Naive thymus-derived CD4-positive, alpha-beta T cell (primary cell): ENCODE results near the gene HOXA5. TPM values are rescaled to one million over a fixed set of nuclear protein-coding genes. Genes with fewer than 3 reads are reported as not detected.

Source experiments
- ATAC-seq: fragments of 150-1000 bp; cut with Tn5 transposase; 2 replicates; pipeline ENCODE4 v1.10.0; 2021; ENCODE audit warnings: mild to moderate bottlenecking, moderate library complexity
- CTCF ChIA-PET: fragments of 350-600 bp; sonication (Branson Sonifier 250); formaldehyde crosslinking; loops from one replicate; lab custom pipeline; 2021; ENCODE audit warnings: antibody characterized with exemption; lab: Charles Lee
- POLR2A ChIA-PET: fragments of 350-600 bp; sonication (Branson Sonifier 250); formaldehyde crosslinking; loops from one replicate; lab custom pipeline; 2021; ENCODE audit warnings: antibody characterized with exemption, inconsistent platforms; lab: Charles Lee
- DNase-seq, 9 donors: peaks; one replicate each; pipeline versions ENCODE4 v3.0.0 to v3.0.0-alpha.2; 2020 to 2022; ENCODE audit warnings: mixed read lengths in 1 of 9
- H3K27ac ChIP-seq: one replicate; pipeline ENCODE4 v1.7.0; 2013; ENCODE audit warnings: mild to moderate bottlenecking, low read depth, low read length, moderate library complexity
- H3K27me3 ChIP-seq, 2 donors: one replicate each; pipeline ENCODE4 v1.7.0; 2013; ENCODE audit warnings: low read length in 2 of 2, mild to moderate bottlenecking in 2 of 2, moderate library complexity in 2 of 2; ENCODE audit not compliant: control insufficient read depth in 2 of 2, insufficient read depth in 2 of 2
- H3K36me3 ChIP-seq, 3 experiments: 1 replicate in 2 of 3; 2 replicates in 1 of 3; pipeline ENCODE4 v1.7.0; 2013; ENCODE audit warnings: low read length in 3 of 3, mild to moderate bottlenecking in 3 of 3, moderate library complexity in 1 of 3; ENCODE audit not compliant: insufficient read depth in 3 of 3, control insufficient read depth in 2 of 3
- H3K4me1 ChIP-seq, 2 donors: one replicate each; pipeline ENCODE4 v1.7.0; 2013; ENCODE audit warnings: low read length in 2 of 2, mild to moderate bottlenecking in 2 of 2, moderate library complexity in 1 of 2; ENCODE audit not compliant: control insufficient read depth in 2 of 2, insufficient read depth in 2 of 2
- H3K4me3 ChIP-seq: 2 replicates; pipeline ENCODE4 v1.7.0; 2013; ENCODE audit warnings: mild to moderate bottlenecking, low read length
- H3K9me3 ChIP-seq, 3 experiments: 1 replicate in 2 of 3; 2 replicates in 1 of 3; pipeline ENCODE4 v1.7.0; 2013; ENCODE audit warnings: low read length in 3 of 3; ENCODE audit not compliant: control insufficient read depth in 2 of 3
- H3K27ac Mint-ChIP-seq, 9 donors: one replicate each; pipeline ENCODE4 v1.8.0; 2020 to 2022; ENCODE audit warnings: mixed read lengths in 9 of 9, mild to moderate bottlenecking in 8 of 9, moderate library complexity in 5 of 9, inconsistent platforms in 2 of 9
- H3K27me3 Mint-ChIP-seq, 5 donors: one replicate each; pipeline ENCODE4 v1.8.0; 2021 to 2022; ENCODE audit warnings: mixed read lengths in 5 of 5, mild to moderate bottlenecking in 1 of 5
- H3K36me3 Mint-ChIP-seq, 5 donors: one replicate each; pipeline ENCODE4 v1.8.0; 2020 to 2022; ENCODE audit warnings: mixed read lengths in 5 of 5, mild to moderate bottlenecking in 3 of 5, inconsistent platforms in 1 of 5
- H3K4me1 Mint-ChIP-seq, 7 donors: one replicate each; pipeline ENCODE4 v1.8.0; 2020 to 2022; ENCODE audit warnings: mixed read lengths in 7 of 7, mild to moderate bottlenecking in 3 of 7, inconsistent platforms in 1 of 7
- H3K4me3 Mint-ChIP-seq, 10 donors: one replicate each; pipeline ENCODE4 v1.8.0; 2020 to 2022; ENCODE audit warnings: mild to moderate bottlenecking in 10 of 10, mixed read lengths in 10 of 10, moderate library complexity in 6 of 10, inconsistent platforms in 2 of 10
- H3K9me3 Mint-ChIP-seq, 11 donors: one replicate each; pipeline ENCODE4 v1.8.0; 2020 to 2022; ENCODE audit warnings: mixed read lengths in 11 of 11, mild to moderate bottlenecking in 4 of 11, inconsistent platforms in 1 of 11, moderate library complexity in 1 of 11
- intact Hi-C, 2 donors: fragments of 100-400 bp; cut with micrococcal nuclease; formaldehyde crosslinking; loops; one replicate each; pipeline ENCODE4 v1.15.1; 2023
- polyA plus RNA-seq, 2 donors: library from polyadenylated mRNA; unstranded; fragments of 300-500 nt; fragmentation: Illumina TruSeq; gene quantifications; one replicate each; pipeline ENCODE4 v1.2.3, GENCODE V29; 2021
- total RNA-seq, 6 experiments: library from RNA in 5 of 6; stranded (reverse) in 5 of 6; gene quantifications; 1 replicate in 5 of 6; 2 replicates in 1 of 6; pipeline ENCODE4 v1.2.3 and lab custom pipeline; 2021 to 2026

Gene HOXA5
- total and polyA plus RNA-seq, 7 experiments from 2014 or later: 0.88 to 2.2 TPM; not detected in 5

GRCh38 chr7:27158436-27159265, 15.2 kb upstream of the HOXA5 start:
- H3K4me1 ChIP-seq: peaks cover 25 to 40% of the 10 kb centered on the region in 2 donors
- no peak overlapping the region for H3K27ac ChIP-seq
- ChIA-PET CTCF (interaction anchor here (1.3 to 1.8 kb wide), 2 partner anchors 9 to 789 kb away, joined by 6 read pairs; no protein-coding TSS in a partner anchor), POLR2A (no interaction called here)
- peaks cover 0 to 3% (median 0%) of the 10 kb centered on the region in 5 donors for H3K36me3 Mint-ChIP-seq
- no peak for ATAC-seq
- peaks cover 23 to 59% (median 48%) of the 10 kb centered on the region in 7 donors for H3K4me1 Mint-ChIP-seq
- peaks cover 68 to 92% (median 84%) of the 10 kb centered on the region in 5 donors for H3K27me3 Mint-ChIP-seq
- peak in 1 of 9 donors; percentile 28 for DNase-seq
- peaks cover 41 to 61% of the 10 kb centered on the region in 2 donors for H3K27me3 ChIP-seq
- peak overlapping the region in 7 of 9 donors; percentile 15 to 81 (median 74) for H3K27ac Mint-ChIP-seq
- H3K9me3 ChIP-seq: no peaks in the 10 kb centered on the region
- H3K4me3 ChIP-seq: no peak overlapping the region
- no peaks in the 10 kb centered on the region for H3K36me3 ChIP-seq
- H3K4me3 Mint-ChIP-seq: peak overlapping the region in 9 of 10 donors; percentile 15 to 81 (median 25)
- peaks cover 0 to 7% (median 0%) of the 10 kb centered on the region in 11 donors for H3K9me3 Mint-ChIP-seq
- intact Hi-C loops: loop anchor here (1.0 to 5.0 kb wide), 5 partner anchors 10 to 1304 kb away; partner anchors contain the start of genes CBX3 (in 1 of the 2), HNRNPA2B1 (in 1 of the 2) and HOXA1 (in 1 of the 2)

GRCh38 chr7:27157702-27158431, 14.4 kb upstream of the HOXA5 start:
- Mint-ChIP-seq H3K4me1 (peaks cover 23 to 60% (median 49%) of the 10 kb centered on the region in 7 donors), H3K27ac (peak overlapping the region in 6 of 9 donors; percentile 20 to 81 (median 75)), H3K4me3 (peak overlapping the region in 9 of 10 donors; percentile 9 to 63 (median 25)), H3K9me3 (peaks cover 0 to 7% (median 0%) of the 10 kb centered on the region in 11 donors), H3K36me3 (peaks cover 0 to 3% (median 0%) of the 10 kb centered on the region in 5 donors), H3K27me3 (peaks cover 68 to 91% (median 83%) of the 10 kb centered on the region in 5 donors)
- Histone ChIP-seq H3K27me3 (peaks cover 49 to 65% of the 10 kb centered on the region in 2 donors), H3K4me1 (peaks cover 25 to 40% of the 10 kb centered on the region in 2 donors), H3K4me3 (no peak overlapping the region), H3K36me3 (no peaks in the 10 kb centered on the region), H3K27ac (no peak overlapping the region), H3K9me3 (no peaks in the 10 kb centered on the region)
- CTCF ChIA-PET: no interaction called here
- ATAC-seq (no peak), DNase-seq (peak in 1 of 9 donors; percentile 21)
- intact Hi-C loops: loop anchor here (1.0 to 5.0 kb wide), 5 partner anchors 10 to 1303 kb away; partner anchors contain the start of genes CBX3 (in 1 of the 2), HNRNPA2B1 (in 1 of the 2) and HOXA1 (in 1 of the 2)
- POLR2A ChIA-PET: interaction anchor here (0.9 to 1.3 kb wide), 3 partner anchors 10 to 31 kb away, joined by 3 to 4 read pairs (median 3); partner anchors contain the start of gene HOXA6

- peaks cover 23 to 66% (median 49%) of the 10 kb centered on the region in 7 donors for H3K4me1 Mint-ChIP-seq
Measured at GRCh38 chr7:27156916-27157701, 13.6 kb upstream of the HOXA5 start.

GRCh38 chr7:27156508-27156898, 13.0 kb upstream of the HOXA5 start, which contains the start of gene HOXA7:
Gene HOXA7 (minus strand): TSS chr7:27156675. CDS start chr7:27156545, 130 bp downstream.
- intact Hi-C loops: loop anchor here in 1 of 2 donors (2.0 to 5.0 kb wide), 3 partner anchors 16 to 954 kb away; partner anchors contain the start of genes CBX3, HNRNPA2B1 and HOXA1
- Histone ChIP-seq H3K27ac (no peak within 1 kb of the TSS), H3K4me1 (peaks cover 34 to 51% of the 10 kb centered on the region in 2 donors), H3K4me3 (no peak within 1 kb of the TSS), H3K36me3 (no peaks in the 10 kb centered on the region), H3K27me3 (peaks cover 63 to 78% of the 10 kb centered on the region in 2 donors), H3K9me3 (no peaks in the 10 kb centered on the region)
- peaks cover 67 to 91% (median 79%) of the 10 kb centered on the region in 5 donors for H3K27me3 Mint-ChIP-seq
- peaks cover 0 to 7% (median 0%) of the 10 kb centered on the region in 11 donors for H3K9me3 Mint-ChIP-seq
- POLR2A ChIA-PET: interaction anchor here (0.9 to 1.3 kb wide), 2 partner anchors 16 to 32 kb away, joined by 3 read pairs; no protein-coding TSS in a partner anchor
- CTCF ChIA-PET: no interaction called here
- ATAC-seq: no peak
- H3K36me3 Mint-ChIP-seq: peaks cover 0 to 3% (median 0%) of the 10 kb centered on the region in 5 donors
- DNase-seq: no peak
- peak within 1 kb of the TSS; percentile 33 to 92 (median 70) for H3K4me3 Mint-ChIP-seq
- peak within 1 kb of the TSS in 8 of 9 donors; percentile 43 to 87 (median 82) for H3K27ac Mint-ChIP-seq
- peaks cover 27 to 72% (median 55%) of the 10 kb centered on the region in 7 donors for H3K4me1 Mint-ChIP-seq

More at GRCh38 chr7:27156916-27157701, 13.6 kb upstream of the HOXA5 start:
- CTCF ChIA-PET: no interaction called here
- peaks cover 29 to 45% of the 10 kb centered on the region in 2 donors for H3K4me1 ChIP-seq
- no peak overlapping the region for H3K4me3 ChIP-seq
- H3K27ac ChIP-seq: no peak overlapping the region
- H3K27me3 ChIP-seq: peaks cover 57 to 72% of the 10 kb centered on the region in 2 donors
- ATAC-seq (no peak), DNase-seq (peak in 1 of 9 donors; percentile 18)
- peak overlapping the region in 8 of 9 donors; percentile 35 to 81 (median 62) for H3K27ac Mint-ChIP-seq
- H3K36me3 ChIP-seq: no peaks in the 10 kb centered on the region
- H3K4me3 Mint-ChIP-seq: peak overlapping the region in 5 of 10 donors; percentile 9 to 63 (median 33)
- peaks cover 0 to 3% (median 0%) of the 10 kb centered on the region in 5 donors for H3K36me3 Mint-ChIP-seq
- H3K9me3 ChIP-seq: no peaks in the 10 kb centered on the region
- POLR2A ChIA-PET: interaction anchor here (0.9 to 1.3 kb wide), 4 partner anchors 9 to 31 kb away, joined by 3 to 4 read pairs (median 3); partner anchors contain the start of gene HOXA6
- H3K27me3 Mint-ChIP-seq: peaks cover 64 to 91% (median 76%) of the 10 kb centered on the region in 5 donors
- H3K9me3 Mint-ChIP-seq: peaks cover 0 to 7% (median 0%) of the 10 kb centered on the region in 11 donors
- intact Hi-C loops: loop anchor here in 1 of 2 donors (1.0 to 5.0 kb wide), 4 partner anchors 11 to 955 kb away; partner anchors contain the start of genes CBX3, HNRNPA2B1 and HOXA1

GRCh38 chr7:27155816-27156507, 12.5 kb upstream of the HOXA5 start:
- no peaks in the 10 kb centered on the region for H3K9me3 ChIP-seq
- ATAC-seq (no peak), DNase-seq (peak in 2 of 9 donors; percentile 27 to 38)
- H3K27ac ChIP-seq: no peak overlapping the region
- peaks cover 0 to 3% (median 0%) of the 10 kb centered on the region in 5 donors for H3K36me3 Mint-ChIP-seq
- intact Hi-C loops: loop anchor here in 1 of 2 donors (2.0 to 5.0 kb wide), 3 partner anchors 17 to 954 kb away; partner anchors contain the start of genes CBX3, HNRNPA2B1 and HOXA1
- peaks cover 66 to 83% of the 10 kb centered on the region in 2 donors for H3K27me3 ChIP-seq
- peaks cover 0 to 7% (median 0%) of the 10 kb centered on the region in 11 donors for H3K9me3 Mint-ChIP-seq
- H3K4me1 Mint-ChIP-seq: peaks cover 28 to 74% (median 58%) of the 10 kb centered on the region in 7 donors
- H3K4me3 Mint-ChIP-seq: peak overlapping the region; percentile 23 to 92 (median 70)
- ChIA-PET POLR2A (interaction anchor here (0.9 to 1.3 kb wide), 2 partner anchors 17 to 32 kb away, joined by 3 read pairs; no protein-coding TSS in a partner anchor), CTCF (interaction anchor here (1.5 kb wide), 1 partner anchor 24 kb away, joined by 3 read pairs; no protein-coding TSS in a partner anchor)
- H3K27me3 Mint-ChIP-seq: peaks cover 72 to 93% (median 85%) of the 10 kb centered on the region in 5 donors
- peak overlapping the region in 6 of 9 donors; percentile 28 to 87 (median 85) for H3K27ac Mint-ChIP-seq
- H3K4me1 ChIP-seq: peaks cover 36 to 52% of the 10 kb centered on the region in 2 donors
- H3K36me3 ChIP-seq: no peaks in the 10 kb centered on the region
- no peak overlapping the region for H3K4me3 ChIP-seq
